ENCODE results near the gene YWHAH.

DNA sequence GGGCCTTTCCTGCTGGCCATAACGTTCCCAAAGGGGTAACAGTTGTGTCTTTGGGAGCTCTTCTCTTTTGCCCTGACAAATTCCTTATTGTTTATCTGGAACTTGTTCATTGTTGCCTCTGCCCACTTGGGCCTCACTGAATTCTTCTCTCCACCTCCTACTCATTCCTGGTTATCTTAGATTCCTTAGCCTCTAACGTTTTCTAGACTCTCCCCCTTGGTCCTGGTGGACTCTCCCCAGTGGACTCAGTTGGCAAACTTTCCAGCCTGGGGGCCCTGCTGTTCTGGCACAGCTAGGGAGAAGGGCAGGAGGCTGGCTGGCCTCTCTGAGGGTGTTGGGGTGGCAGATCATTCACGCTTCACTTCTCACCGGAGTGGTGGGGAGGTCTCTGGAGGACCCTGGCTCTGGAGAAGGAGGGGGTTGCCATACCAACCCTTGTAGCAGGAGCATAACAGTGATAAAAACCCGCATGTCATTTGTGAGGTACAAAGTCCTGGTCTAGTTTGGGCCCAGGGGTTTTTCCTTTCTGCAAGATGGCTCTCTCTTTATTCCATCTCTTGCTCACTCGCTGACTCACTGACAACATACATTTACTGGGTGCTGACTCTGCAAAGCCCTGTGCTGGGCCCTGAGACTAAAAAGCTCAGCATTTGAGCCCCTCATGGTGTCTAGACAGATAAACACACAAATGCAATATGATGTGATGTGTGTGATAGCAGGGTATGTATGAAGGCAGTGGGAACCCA lies 39.7 kb downstream of the YWHAH start:
- TF ChIP-seq, protein P1, sequence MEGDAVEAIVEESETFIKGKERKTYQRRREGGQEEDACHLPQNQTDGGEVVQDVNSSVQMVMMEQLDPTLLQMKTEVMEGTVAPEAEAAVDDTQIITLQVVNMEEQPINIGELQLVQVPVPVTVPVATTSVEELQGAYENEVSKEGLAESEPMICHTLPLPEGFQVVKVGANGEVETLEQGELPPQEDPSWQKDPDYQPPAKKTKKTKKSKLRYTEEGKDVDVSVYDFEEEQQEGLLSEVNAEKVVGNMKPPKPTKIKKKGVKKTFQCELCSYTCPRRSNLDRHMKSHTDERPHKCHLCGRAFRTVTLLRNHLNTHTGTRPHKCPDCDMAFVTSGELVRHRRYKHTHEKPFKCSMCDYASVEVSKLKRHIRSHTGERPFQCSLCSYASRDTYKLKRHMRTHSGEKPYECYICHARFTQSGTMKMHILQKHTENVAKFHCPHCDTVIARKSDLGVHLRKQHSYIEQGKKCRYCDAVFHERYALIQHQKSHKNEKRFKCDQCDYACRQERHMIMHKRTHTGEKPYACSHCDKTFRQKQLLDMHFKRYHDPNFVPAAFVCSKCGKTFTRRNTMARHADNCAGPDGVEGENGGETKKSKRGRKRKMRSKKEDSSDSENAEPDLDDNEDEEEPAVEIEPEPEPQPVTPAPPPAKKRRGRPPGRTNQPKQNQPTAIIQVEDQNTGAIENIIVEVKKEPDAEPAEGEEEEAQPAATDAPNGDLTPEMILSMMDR (conservative IDR thresholded peaks at IDR 0.05; ENCODE audit: low read length) = no peak
- no peak for TF ChIP-seq EZH2phosphoT487 (IDR thresholded peaks at IDR 0.05; ENCODE audit: borderline replicate concordance, low read depth, low read length)
